ENCODE data around the gene CPEB1.

CPEB1 gene

GRCh38 chr15:82575335-82575734, 71.8 kb downstream of the CPEB1 start:
- no peak overlapping the region for H3K4me3 ChIP-seq (ENCODE audit: low read depth, low read length)
- no peak for DNase-seq (ENCODE audit: low read depth)
- TF ChIP-seq CTCF (IDR thresholded peaks at IDR 0.05; ENCODE audit: low read depth, low read length, missing control alignments), result no peak
- in situ Hi-C loops (cut with HindIII; ENCODE audit: low sequenced_read_pairs), result no loop called here

- no peak for DNase-seq (ENCODE audit: low read depth)
- in situ Hi-C loops (cut with HindIII; ENCODE audit: low sequenced_read_pairs), result no loop called here
- TF ChIP-seq CTCF (IDR thresholded peaks at IDR 0.05; ENCODE audit: low read depth, low read length, missing control alignments), result no peak
- no peak overlapping the region for H3K4me3 ChIP-seq (ENCODE audit: low read depth, low read length)
Observed at GRCh38 chr15:82572986-82573385, 74.2 kb downstream of the CPEB1 start.

- H3K4me3 ChIP-seq (ENCODE audit: low read depth, low read length), result no peak overlapping the region
- in situ Hi-C loops (cut with HindIII; ENCODE audit: low sequenced_read_pairs), result no loop called here
- no peak for DNase-seq (ENCODE audit: low read depth)
- TF ChIP-seq CTCF (IDR thresholded peaks at IDR 0.05; ENCODE audit: low read depth, low read length, missing control alignments), result no peak
Observed at GRCh38 chr15:82572311-82572710, 74.9 kb downstream of the CPEB1 start.

- peak; percentile 18 for DNase-seq (ENCODE audit: low read depth)
- in situ Hi-C loops (cut with HindIII; ENCODE audit: low sequenced_read_pairs), result no loop called here
- H3K4me3 ChIP-seq (ENCODE audit: low read depth, low read length), result peak overlapping the region; percentile 29
- no peak for TF ChIP-seq CTCF (IDR thresholded peaks at IDR 0.05; ENCODE audit: low read depth, low read length, missing control alignments)
Observed at GRCh38 chr15:82571722-82572222, 75.4 kb downstream of the CPEB1 start.

GRCh38 chr15:82570721-82571508, 76.2 kb downstream of the CPEB1 start:
- DNase-seq (ENCODE audit: low read depth), result no peak
- in situ Hi-C loops (cut with HindIII; ENCODE audit: low sequenced_read_pairs), result no loop called here
- H3K4me3 ChIP-seq (ENCODE audit: low read depth, low read length), result no peak overlapping the region
- no peak for TF ChIP-seq CTCF (IDR thresholded peaks at IDR 0.05; ENCODE audit: low read depth, low read length, missing control alignments)

- TF ChIP-seq CTCF (IDR thresholded peaks at IDR 0.05; ENCODE audit: low read depth, low read length, missing control alignments), result no peak
- in situ Hi-C loops (cut with HindIII; ENCODE audit: low sequenced_read_pairs), result no loop called here
- no peak overlapping the region for H3K4me3 ChIP-seq (ENCODE audit: low read depth, low read length)
- DNase-seq (ENCODE audit: low read depth), result no peak
Observed at GRCh38 chr15:82569834-82570233, 77.3 kb downstream of the CPEB1 start.

Measured in astrocyte of the cerebellum (primary cell).